Gastroesophageal sphincter (tissue), 3 donors: ENCODE results near the gene C1orf50.

ENCODE experiments used
- CTCF ChIP-seq, 4 experiments: fragments of 200-600 bp in 2 of 4; fragments of 450-650 bp in 2 of 4; sonication (generic) in 1 of 4; IDR thresholded peaks; one replicate each; pipeline ENCODE4 v1.5.1; 2017 to 2019; ENCODE audit warnings: antibody characterized with exemption in 4 of 4, mild to moderate bottlenecking in 2 of 4, moderate library complexity in 2 of 4
- EP300 ChIP-seq: sonication (generic); formaldehyde crosslinking; IDR thresholded peaks from one replicate; pipeline ENCODE4 v1.6.1; 2017; ENCODE audit warnings: antibody characterized with exemption, mild to moderate bottlenecking
- POLR2AphosphoS5 ChIP-seq: sonication (generic); formaldehyde crosslinking; IDR thresholded peaks from one replicate; pipeline ENCODE4 v1.6.1; 2017; ENCODE audit warnings: antibody characterized with exemption

DNA sequence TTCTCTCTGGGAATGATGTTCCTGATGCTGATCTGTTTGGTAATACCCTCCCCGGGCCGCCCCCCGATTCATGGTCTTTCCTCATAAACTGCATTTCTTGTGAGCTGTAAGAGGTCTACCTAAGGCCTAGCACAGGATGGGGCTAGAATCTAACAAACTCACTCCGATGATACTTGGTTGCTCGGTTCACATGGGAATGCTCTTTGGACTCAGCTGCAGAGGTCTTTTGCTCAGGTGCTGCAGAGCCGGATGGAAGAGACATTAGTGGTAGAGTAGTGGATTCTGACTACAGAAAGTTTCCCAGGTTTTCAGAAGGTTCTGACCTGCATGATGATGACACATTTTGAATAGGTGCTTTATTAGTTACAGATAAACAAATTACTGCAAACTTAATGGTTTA lies 9.5 kb downstream of the C1orf50 start:
- TF ChIP-seq POLR2AphosphoS5, result no peak
- no peak for TF ChIP-seq CTCF (IDR thresholded peaks at IDR 0.05)
- no peak for TF ChIP-seq EP300
